GM18502 (cell line): ENCODE measurements around the gene WNT11.

ENCODE experiments used
- ATAC-seq: cut with Tn5 transposase; IDR thresholded peaks from one replicate; pipeline ENCODE4 v1.9.1; 2021; ENCODE audit warnings: mild to moderate bottlenecking; ENCODE audit not compliant: unreplicated experiment, poor library complexity

WNT11 gene

GRCh38 chr11:76206327-76207081, at the start of gene WNT11:
TSS of gene WNT11 (minus strand) at chr11:76206502. CDS start at chr11:76206407, 95 bp downstream.
- ATAC-seq = no peak

DNA sequence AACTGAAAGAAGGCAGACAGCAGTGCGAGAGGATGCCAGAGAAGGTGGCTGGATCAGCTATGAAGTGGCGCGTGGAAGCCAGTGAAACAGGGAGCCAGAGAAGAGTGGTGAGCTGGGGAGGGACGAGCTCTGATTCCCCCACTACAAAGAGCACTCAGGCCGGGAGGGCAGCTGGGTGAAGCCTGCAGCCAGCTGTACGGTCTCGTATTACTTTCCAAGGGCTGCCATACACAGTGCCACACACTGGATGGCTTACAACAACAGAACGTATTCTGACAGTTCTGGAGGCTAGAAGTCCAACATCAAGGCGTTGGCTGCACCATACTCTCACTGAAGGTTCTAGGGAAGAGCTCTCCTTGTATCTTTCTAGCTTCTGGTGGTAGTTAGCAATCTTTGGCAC, 47.1 kb upstream of the WNT11 start:
- ATAC-seq = no peak

DNA sequence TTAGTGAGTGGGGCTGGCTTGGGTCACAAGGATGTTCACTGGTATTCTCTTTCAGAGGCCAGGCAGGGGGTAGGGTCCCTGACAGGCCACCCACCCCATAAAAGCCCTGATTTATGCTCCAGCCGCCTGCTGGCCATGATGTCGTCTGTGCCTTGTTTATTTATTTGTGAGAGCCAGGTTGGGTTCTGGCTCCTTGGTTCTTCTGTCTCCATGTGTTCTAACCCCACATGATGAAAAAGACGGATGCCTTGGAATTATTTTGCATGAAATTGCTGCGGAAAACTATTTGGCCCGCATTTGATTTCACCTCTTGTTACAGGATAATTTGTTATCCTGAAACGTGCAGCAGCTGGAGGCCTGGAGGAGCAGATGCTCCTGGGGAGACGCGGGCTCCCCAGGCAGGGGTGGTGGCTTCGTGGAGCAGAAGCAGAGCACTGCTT, 46.3 kb upstream of the WNT11 start:
- ATAC-seq = no peak

DNA sequence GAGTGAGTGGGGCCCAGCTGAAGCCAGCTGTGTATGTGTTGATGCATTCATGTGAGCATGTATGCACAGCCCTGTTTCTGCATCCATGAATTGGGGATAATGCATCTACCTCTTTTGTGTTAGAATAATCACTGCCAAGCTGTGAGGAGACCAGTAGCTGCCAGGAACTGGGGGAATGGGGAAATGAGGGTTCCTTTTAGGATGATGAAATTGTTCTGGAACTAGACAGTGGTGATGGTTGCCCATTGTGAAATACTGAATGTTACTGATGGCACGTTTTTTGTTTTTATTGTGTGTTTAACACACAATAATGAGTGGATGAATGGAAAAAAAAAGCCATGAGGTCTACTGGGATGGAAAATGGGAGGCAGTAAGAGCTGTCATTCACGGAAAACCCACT, 45.3 kb upstream of the WNT11 start:
- ATAC-seq = no peak

DNA sequence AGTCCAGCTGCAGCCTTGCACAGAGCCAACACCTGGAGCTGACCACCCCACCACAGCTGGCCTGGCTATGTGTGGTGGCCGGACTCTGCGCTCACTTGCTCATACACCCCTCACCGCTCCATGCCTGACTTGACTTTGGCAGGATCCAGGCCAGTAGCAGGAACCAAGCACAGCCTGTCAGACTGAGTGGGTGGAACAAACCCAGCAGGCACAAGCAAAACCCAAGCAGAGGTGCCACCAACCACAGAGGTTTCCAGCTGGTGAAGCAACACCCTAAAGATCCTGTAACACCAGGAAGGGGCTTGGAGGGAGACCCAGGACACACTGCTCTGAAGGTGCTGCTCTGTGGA, 44.9 kb upstream of the WNT11 start:
- no peak for ATAC-seq

GRCh38 chr11:76250520-76251225, 44.4 kb upstream of the WNT11 start:
- ATAC-seq = no peak

DNA sequence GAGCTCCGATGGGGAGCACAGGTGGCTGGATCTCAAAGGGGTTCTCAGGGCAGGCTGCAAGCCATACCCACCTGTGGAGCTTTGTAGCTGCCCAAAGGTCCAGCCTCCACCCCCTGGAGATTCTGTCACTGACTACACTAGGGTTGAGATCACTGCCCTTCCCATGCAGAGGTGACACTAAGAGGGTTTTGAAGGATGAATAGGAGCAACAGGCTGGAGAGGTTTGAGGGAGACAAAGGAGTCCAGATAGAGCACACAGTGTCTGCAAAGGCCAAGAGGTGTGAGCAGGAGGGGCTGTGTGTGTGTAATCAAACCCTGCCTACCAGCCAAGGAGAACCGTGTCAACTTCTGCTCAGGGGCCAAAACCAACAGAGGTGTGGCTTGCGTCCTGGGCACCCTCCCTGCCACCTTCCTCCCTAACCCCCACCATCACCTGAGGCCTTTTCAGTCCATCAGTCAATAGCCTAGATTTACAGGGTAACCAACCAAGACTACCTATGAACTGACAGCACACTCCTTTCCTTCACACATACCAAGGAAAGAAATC, 43.0 kb upstream of the WNT11 start:
- ATAC-seq = no peak

DNA sequence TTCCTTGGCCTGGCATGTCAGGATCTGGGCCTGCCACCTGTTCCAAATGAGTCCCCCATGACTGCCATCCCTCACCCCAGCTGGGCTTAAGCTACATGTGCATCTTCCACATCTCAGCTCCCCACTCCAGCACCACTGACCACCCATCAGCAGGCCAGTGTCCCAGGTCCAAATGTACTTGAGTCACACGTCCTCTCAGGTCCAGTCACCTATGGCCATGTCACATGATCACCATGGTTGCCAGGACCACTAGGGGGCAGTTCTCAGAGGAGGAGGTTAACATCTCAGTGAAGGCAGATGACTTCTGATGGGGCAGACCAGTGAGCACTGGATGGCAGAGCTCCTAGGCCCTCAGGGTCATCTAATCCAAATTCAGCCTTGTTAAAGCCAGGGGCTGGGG, 41.9 kb upstream of the WNT11 start:
- no peak for ATAC-seq

DNA sequence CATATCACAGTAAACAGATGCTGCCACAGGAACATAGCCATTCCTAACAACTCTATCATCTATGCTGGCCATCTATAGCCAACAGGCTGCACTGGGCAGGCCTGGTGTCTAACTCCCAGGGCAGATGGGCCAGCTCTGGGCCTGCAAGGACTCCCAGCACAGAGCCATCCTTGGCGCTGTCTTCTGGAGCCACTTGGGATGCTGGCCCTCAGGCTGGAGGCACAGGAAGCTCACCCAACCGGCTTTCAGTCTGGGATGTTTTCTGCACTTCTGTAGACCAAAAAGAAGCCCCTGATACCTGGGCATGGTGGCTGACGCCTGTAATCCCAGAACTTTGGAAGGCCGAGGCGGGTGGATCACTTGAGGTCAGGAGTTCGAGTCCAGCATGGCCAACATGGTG, 40.8 kb upstream of the WNT11 start:
- no peak for ATAC-seq

DNA sequence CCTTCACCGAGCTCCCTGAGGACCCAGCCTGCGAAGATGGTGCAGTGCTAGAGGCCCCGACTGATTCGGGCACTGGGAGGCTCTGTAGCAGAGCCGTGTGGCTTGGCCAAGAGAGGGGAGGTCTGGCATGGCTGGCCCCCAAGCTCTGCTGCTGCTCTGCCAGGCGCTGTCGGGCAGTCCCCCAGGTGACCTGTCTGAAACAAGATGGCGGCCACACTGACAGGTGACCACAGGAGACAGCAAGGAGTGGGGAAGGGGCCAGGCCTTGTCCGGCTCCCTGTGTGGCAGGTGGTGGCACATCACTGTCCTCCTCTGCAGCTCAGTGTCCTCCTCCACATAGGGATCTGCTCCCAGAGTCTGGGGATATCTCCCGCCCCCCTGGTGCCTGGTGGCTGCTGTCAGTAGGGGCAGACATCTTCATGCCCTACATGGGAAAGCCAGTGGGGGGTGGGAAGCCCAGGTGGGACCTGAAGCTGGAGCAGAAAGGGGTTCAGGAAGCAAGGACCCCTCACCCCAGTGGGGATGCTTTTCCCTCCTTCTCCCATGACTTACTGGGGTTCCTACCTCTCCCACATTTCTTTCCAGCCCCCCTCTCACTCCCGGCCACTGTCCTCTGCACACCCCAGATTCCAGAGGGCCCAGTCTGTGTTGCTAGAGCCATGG, 40.1 kb upstream of the WNT11 start:
- no peak for ATAC-seq

DNA sequence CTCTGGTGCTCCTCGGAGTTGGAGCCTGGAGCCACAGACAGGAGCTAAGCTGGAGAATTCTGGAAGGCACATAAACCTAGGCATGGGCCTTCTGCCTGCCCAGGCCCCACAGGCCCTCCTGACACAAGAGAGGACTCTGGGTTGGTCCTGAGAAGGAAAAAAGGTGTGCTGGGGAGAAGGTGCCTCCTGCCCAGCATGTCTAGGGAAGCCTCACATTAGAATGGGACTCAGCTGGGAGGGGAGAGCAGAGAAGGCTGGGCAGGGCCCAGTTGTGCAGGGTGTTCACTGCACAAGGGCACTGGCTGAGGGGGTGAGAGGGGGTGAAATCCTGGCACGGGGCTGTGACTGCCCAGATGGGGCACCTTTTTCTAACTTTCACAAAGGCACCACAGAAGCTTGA, 39.4 kb upstream of the WNT11 start:
- no peak for ATAC-seq

DNA sequence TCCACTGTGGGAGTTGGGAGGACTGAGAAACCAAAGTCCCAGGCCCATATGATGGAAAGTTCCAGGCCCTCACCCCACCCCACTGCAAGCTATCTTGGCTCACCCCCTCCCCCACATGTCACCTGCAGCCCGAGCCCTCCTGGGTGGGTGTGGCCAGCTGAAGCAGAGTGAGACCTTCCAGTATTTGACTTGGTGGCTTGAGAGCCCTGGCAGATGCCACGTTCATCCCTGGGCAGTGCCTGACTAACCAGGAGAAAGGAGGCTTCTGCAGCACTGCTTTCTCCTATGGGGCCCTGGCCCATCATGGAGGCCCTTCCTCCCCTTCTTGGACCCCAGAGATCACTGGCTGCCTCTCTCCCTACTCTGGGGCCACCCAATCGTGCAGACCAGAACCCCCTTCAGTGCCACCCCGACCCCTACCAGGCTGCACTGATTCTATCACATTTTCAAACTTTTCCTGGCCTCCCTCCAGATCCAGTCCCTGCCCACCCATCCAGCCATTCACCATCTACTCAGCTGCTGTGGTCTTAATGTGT, 38.1 kb upstream of the WNT11 start:
- no peak for ATAC-seq

- ATAC-seq = no peak
These were observed 37.6 kb upstream of the WNT11 start for GRCh38 chr11:76243957-76244285.

GRCh38 chr11:76243193-76243956, 37.1 kb upstream of the WNT11 start:
- no peak for ATAC-seq

GRCh38 chr11:76242004-76242779, 35.9 kb upstream of the WNT11 start:
- no peak for ATAC-seq

DNA sequence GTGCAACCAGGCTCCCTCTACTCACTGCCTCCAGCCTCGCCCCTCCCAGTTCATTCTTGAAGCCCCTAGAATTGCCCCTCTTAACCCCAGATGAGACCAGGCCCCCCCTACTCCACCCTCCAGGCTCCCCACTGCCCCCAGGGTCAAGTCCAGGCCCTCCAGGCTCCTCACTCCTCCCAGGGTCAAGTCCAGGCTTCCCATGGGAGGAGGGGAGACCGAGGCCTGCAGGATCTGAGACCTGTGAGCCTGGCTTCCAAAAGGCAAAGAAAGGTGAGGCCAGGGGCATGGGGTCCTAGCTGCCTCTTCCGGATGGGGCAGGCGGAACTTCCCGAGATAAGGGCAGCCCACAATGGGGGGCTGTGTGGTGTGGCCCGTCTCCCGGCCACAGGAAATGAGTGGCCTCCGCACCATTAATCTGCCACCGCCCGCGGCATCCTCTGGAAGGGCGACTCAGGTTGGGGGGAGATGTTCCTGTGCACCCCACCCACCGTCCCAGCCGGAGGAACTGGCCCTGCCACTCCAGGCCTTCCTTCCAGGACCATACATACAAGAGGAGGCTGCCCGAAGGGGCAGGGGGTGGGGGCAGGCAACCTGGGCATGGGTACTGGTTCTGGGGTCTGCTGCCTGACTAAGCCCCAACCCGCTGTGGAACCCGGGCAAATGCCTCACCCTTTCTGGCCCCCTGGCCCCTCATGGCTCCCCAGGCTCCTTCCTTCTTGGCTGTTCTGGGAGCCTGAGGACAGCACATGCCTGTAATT, 35.1 kb upstream of the WNT11 start:
- no peak for ATAC-seq

- ATAC-seq = no peak
These were observed 34.4 kb upstream of the WNT11 start for GRCh38 chr11:76240666-76241065.

- no peak for ATAC-seq
These were observed 33.8 kb upstream of the WNT11 start for GRCh38 chr11:76240161-76240540.
